ENCODE results near the gene JAK3.

JAK3 gene

GRCh38 chr19:17862711-17863519, 15.1 kb upstream of the JAK3 start:
- no peaks in the 10 kb centered on the region for H3K27me3 ChIP-seq (ENCODE audit: control insufficient read depth, insufficient read depth, low read length)
- H3K4me1 ChIP-seq (ENCODE audit: control insufficient read depth, insufficient read depth, low read length): peaks cover 70% of the 10 kb centered on the region
- H3K9me3 ChIP-seq (ENCODE audit: control insufficient read depth, low read length): no peaks in the 10 kb centered on the region
- peaks cover 23% of the 10 kb centered on the region for H3K36me3 ChIP-seq (ENCODE audit: control insufficient read depth, insufficient read depth, low read length)
- H3K9ac ChIP-seq (ENCODE audit: low read length): peak overlapping the region; percentile 90
- no peak overlapping the region for H3K4me3 ChIP-seq (ENCODE audit: low read length)

- Histone ChIP-seq H3K9ac (ENCODE audit: low read length) (peak overlapping the region; percentile 90), H3K9me3 (ENCODE audit: control insufficient read depth, low read length) (no peaks in the 10 kb centered on the region), H3K4me1 (ENCODE audit: control insufficient read depth, insufficient read depth, low read length) (peaks cover 62% of the 10 kb centered on the region), H3K27me3 (ENCODE audit: control insufficient read depth, insufficient read depth, low read length) (no peaks in the 10 kb centered on the region), H3K4me3 (ENCODE audit: low read length) (no peak overlapping the region), H3K36me3 (ENCODE audit: control insufficient read depth, insufficient read depth, low read length) (peaks cover 23% of the 10 kb centered on the region)
These were observed 14.0 kb upstream of the JAK3 start for GRCh38 chr19:17861542-17862402.

DNA sequence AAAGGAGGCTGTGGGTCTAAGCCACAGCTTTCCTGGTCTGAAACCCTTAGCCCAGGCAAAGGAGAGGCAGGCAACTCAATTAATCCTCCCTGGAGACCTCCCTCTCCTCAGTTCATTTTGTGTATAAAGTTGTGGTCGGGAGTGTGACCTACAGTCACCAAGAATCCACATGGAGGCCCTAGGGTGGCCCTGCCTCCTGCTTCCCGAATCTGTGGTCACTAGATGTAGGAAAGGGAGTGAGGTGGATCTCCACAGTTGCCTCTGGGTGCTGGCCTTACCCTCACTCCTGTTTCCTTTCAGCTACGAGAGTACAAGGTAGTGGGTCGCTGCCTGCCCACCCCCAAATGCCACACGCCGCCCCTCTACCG, 13.2 kb upstream of the JAK3 start:
- Histone ChIP-seq H3K36me3 (ENCODE audit: control insufficient read depth, insufficient read depth, low read length) (peaks cover 23% of the 10 kb centered on the region), H3K9me3 (ENCODE audit: control insufficient read depth, low read length) (no peaks in the 10 kb centered on the region), H3K27me3 (ENCODE audit: control insufficient read depth, insufficient read depth, low read length) (no peaks in the 10 kb centered on the region), H3K4me1 (ENCODE audit: control insufficient read depth, insufficient read depth, low read length) (peaks cover 55% of the 10 kb centered on the region), H3K9ac (ENCODE audit: low read length) (peak overlapping the region; percentile 90), H3K4me3 (ENCODE audit: low read length) (peak overlapping the region; percentile 98)

DNA sequence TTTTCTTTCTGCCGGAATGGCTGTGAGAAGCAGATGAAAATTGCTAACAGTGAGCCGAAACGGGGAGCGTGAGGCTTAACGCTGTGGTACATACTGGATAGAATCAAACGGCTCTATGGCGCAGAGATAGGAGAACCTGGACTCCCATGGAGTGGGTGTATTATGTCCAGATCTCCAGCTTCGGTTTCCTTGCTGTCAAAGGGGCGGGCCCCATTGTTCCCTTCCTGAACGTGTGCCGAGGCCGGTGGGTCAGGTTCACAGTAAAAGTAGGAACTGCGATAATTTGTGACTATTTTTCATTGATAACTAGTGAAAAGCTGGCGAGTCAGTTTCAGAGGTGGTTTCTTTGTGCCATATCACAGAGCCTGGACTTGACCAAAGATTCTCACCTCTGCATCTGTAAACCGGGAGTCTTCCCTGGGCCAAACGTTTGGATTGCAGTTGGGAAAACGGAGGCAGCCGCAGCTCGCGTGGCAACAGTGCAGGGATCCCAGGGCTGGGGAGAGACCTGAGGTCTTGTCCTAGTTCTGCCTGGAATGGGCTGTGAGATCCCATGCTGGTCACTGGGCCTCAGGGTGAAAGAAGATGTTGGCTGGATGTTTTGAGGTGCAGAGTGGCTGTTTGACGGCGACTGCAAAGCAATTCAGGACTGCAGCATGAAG, 12.7 kb upstream of the JAK3 start:
- H3K9me3 ChIP-seq (ENCODE audit: control insufficient read depth, low read length): no peaks in the 10 kb centered on the region
- no peaks in the 10 kb centered on the region for H3K27me3 ChIP-seq (ENCODE audit: control insufficient read depth, insufficient read depth, low read length)
- H3K4me3 ChIP-seq (ENCODE audit: low read length): peak overlapping the region; percentile 98
- H3K4me1 ChIP-seq (ENCODE audit: control insufficient read depth, insufficient read depth, low read length): peaks cover 49% of the 10 kb centered on the region
- peak overlapping the region; percentile 90 for H3K9ac ChIP-seq (ENCODE audit: low read length)
- peaks cover 23% of the 10 kb centered on the region for H3K36me3 ChIP-seq (ENCODE audit: control insufficient read depth, insufficient read depth, low read length)

DNA sequence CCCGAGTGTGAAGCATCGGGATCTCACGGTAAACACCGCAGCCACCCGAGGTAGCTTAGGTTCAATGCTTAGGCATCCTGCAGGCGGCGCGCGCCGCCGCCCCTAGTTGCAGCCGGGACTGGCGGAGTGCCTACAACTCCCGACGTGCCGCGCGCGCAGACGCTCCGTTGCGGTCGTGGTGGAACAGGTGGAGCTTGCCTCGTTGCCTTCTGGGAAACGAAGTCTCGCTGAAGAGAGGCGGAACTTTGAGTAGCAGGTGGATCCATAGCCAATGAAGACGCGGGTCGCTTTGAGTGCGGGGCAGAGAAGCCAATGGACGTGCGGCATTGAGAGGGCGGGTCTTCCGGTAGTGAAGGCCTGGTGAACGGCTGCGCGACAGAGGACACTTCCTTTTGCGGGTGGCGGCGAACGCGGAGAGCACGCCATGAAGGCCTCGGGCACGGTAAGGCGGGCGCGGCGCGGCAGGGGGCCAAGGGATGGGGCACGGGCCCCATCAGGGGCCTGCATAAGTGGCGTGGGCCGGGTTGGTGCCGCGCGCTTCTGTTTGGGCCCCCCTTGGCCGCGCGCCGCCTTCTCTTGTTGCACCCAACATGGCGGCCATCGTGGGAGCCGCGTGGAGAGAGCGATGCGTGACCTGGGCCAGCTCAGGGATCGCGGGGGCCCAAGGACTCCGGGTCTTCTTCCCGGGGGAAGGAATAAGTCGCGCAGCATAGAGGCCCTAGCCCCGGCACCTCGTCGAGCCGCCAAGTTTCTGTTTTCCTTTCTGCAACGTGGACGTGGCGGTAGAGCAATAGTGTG, 11.9 kb upstream of the JAK3 start, which contains the start of gene RPL18A:
Gene RPL18A, plus strand, starts transcription at position 378 of the 798 bp plus-strand sequence. Its CDS starts 47 bp downstream, at position 425.
- H3K36me3 ChIP-seq (ENCODE audit: control insufficient read depth, insufficient read depth, low read length): peaks cover 23% of the 10 kb centered on the region
- H3K9ac ChIP-seq (ENCODE audit: low read length): peak within 1 kb of the TSS; percentile 90
- H3K27me3 ChIP-seq (ENCODE audit: control insufficient read depth, insufficient read depth, low read length): no peaks in the 10 kb centered on the region
- peaks cover 42% of the 10 kb centered on the region for H3K4me1 ChIP-seq (ENCODE audit: control insufficient read depth, insufficient read depth, low read length)
- peak within 1 kb of the TSS; percentile 98 for H3K4me3 ChIP-seq (ENCODE audit: low read length)
- H3K9me3 ChIP-seq (ENCODE audit: control insufficient read depth, low read length): no peaks in the 10 kb centered on the region

- Histone ChIP-seq H3K9ac (ENCODE audit: low read length) (no peak overlapping the region), H3K9me3 (ENCODE audit: control insufficient read depth, low read length) (no peaks in the 10 kb centered on the region), H3K4me1 (ENCODE audit: control insufficient read depth, insufficient read depth, low read length) (no peaks in the 10 kb centered on the region), H3K4me3 (ENCODE audit: low read length) (no peak overlapping the region), H3K27me3 (ENCODE audit: control insufficient read depth, insufficient read depth, low read length) (no peaks in the 10 kb centered on the region), H3K36me3 (ENCODE audit: control insufficient read depth, insufficient read depth, low read length) (no peaks in the 10 kb centered on the region)
These were observed 7.7 kb upstream of the JAK3 start for GRCh38 chr19:17855280-17856152.

- H3K36me3 ChIP-seq (ENCODE audit: control insufficient read depth, insufficient read depth, low read length): no peaks in the 10 kb centered on the region
- no peak overlapping the region for H3K4me3 ChIP-seq (ENCODE audit: low read length)
- H3K9me3 ChIP-seq (ENCODE audit: control insufficient read depth, low read length): no peaks in the 10 kb centered on the region
- no peaks in the 10 kb centered on the region for H3K27me3 ChIP-seq (ENCODE audit: control insufficient read depth, insufficient read depth, low read length)
- H3K9ac ChIP-seq (ENCODE audit: low read length): no peak overlapping the region
- H3K4me1 ChIP-seq (ENCODE audit: control insufficient read depth, insufficient read depth, low read length): no peaks in the 10 kb centered on the region
These were observed 6.3 kb upstream of the JAK3 start for GRCh38 chr19:17854061-17854460.

GRCh38 chr19:17848595-17849292, 962 bp upstream of the JAK3 start:
- Histone ChIP-seq H3K27me3 (ENCODE audit: control insufficient read depth, insufficient read depth, low read length) (peaks cover 5% of the 10 kb centered on the region), H3K4me1 (ENCODE audit: control insufficient read depth, insufficient read depth, low read length) (no peaks in the 10 kb centered on the region), H3K9ac (ENCODE audit: low read length) (no peak overlapping the region), H3K36me3 (ENCODE audit: control insufficient read depth, insufficient read depth, low read length) (no peaks in the 10 kb centered on the region), H3K4me3 (ENCODE audit: low read length) (no peak overlapping the region), H3K9me3 (ENCODE audit: control insufficient read depth, low read length) (no peaks in the 10 kb centered on the region)

GRCh38 chr19:17846146-17846545, 1.6 kb downstream of the JAK3 start:
- H3K4me3 ChIP-seq (ENCODE audit: low read length): no peak overlapping the region
- H3K36me3 ChIP-seq (ENCODE audit: control insufficient read depth, insufficient read depth, low read length): no peaks in the 10 kb centered on the region
- H3K27me3 ChIP-seq (ENCODE audit: control insufficient read depth, insufficient read depth, low read length): peaks cover 19% of the 10 kb centered on the region
- no peaks in the 10 kb centered on the region for H3K9me3 ChIP-seq (ENCODE audit: control insufficient read depth, low read length)
- peaks cover 14% of the 10 kb centered on the region for H3K4me1 ChIP-seq (ENCODE audit: control insufficient read depth, insufficient read depth, low read length)
- H3K9ac ChIP-seq (ENCODE audit: low read length): no peak overlapping the region

DNA sequence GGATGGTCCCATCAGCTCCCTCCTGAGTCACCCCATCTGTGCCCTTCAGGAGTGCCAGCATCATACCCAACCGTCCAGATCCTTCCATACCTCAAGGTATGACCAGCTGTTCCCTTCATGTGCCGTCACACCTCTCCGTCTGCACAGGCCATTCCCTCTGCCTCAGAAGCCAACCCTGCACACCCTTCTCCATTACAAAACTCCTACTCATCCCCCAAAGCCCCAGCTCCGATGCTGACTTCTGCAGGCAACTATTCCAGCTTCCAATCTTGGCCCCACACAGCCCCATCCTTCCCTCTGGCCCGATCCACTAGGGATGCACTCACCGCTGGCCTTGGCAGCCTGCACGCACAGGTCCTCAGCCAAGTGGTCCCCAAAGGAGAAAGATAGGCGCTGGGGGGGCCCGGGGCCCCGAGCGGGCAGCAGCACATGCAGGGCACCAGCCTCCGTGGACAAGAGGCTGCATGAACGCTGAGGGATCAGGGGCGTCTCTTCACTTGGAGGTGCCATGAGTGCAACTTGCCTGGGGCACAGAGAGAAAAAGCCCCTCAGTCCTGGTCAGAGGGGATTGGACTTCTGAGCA, 3.8 kb downstream of the JAK3 start:
- peaks cover 22% of the 10 kb centered on the region for H3K27me3 ChIP-seq (ENCODE audit: control insufficient read depth, insufficient read depth, low read length)
- H3K4me1 ChIP-seq (ENCODE audit: control insufficient read depth, insufficient read depth, low read length): peaks cover 16% of the 10 kb centered on the region
- no peak overlapping the region for H3K4me3 ChIP-seq (ENCODE audit: low read length)
- no peak overlapping the region for H3K9ac ChIP-seq (ENCODE audit: low read length)
- H3K9me3 ChIP-seq (ENCODE audit: control insufficient read depth, low read length): no peaks in the 10 kb centered on the region
- H3K36me3 ChIP-seq (ENCODE audit: control insufficient read depth, insufficient read depth, low read length): no peaks in the 10 kb centered on the region
